GM18868 (cell line): ENCODE results near the gene SARS1.

ENCODE experiments used
- ATAC-seq: cut with Tn5 transposase; IDR thresholded peaks from one replicate; pipeline ENCODE4 v1.9.1; 2021; ENCODE audit warnings: mild to moderate bottlenecking, moderate library complexity; ENCODE audit not compliant: unreplicated experiment

SARS1 gene

DNA sequence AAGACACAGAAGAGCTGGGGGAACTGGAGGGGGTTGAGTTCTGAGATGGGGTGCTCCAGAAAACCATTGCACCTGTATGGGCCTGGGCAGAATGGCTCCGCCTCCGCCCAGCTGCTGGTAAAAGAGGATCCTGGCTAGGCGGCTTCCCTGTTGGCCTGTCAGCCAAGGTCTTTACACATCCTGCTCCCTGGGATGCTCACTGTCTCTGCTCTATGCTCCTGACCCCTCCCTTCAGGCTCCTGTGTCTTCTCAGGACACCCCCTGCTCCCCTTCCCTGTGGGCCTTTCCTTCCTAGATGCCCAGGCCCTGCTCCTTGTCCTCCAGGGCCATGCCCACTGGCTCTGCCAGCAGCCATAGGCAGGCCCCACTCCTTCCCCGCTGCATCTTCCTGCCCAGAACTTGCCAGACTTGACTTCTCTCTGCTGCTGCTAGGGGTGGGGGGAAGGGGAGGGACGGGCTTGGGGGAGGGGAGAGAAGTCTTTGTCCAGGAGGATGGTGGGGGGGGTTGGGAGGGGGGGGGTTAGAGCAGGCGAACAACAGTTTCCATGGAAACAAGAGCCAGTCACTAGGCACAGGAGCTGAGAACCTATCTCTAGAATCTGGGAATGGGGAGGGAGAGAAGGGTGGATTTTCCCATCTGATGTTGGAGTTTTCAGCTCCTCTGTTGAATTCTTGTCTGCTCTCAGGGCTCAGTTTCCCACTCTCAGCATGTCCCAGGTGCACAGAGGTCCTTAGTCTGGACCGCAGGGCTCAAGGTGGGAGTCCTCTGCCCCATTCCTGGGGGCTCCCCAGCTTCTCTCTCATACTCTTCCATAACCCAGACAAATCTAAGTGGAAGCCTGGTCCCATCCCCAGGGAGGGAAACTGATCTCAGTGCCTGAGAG lies 46.2 kb downstream of the SARS1 start:
- ATAC-seq, result no peak

DNA sequence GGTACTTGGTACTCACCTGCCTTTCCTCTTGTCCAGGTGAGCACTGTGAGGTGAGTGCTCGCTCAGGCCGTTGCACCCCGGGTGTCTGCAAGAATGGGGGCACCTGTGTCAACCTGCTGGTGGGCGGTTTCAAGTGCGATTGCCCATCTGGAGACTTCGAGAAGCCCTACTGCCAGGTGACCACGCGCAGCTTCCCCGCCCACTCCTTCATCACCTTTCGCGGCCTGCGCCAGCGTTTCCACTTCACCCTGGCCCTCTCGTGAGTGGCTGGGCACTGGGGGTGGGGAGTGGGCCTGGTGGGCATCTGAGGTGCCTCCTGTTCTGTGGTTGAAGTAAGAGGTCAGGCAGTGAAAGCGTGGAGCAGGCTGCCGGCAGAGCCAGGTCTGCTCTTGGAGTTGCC lies 47.3 kb downstream of the SARS1 start:
- ATAC-seq, result no peak

DNA sequence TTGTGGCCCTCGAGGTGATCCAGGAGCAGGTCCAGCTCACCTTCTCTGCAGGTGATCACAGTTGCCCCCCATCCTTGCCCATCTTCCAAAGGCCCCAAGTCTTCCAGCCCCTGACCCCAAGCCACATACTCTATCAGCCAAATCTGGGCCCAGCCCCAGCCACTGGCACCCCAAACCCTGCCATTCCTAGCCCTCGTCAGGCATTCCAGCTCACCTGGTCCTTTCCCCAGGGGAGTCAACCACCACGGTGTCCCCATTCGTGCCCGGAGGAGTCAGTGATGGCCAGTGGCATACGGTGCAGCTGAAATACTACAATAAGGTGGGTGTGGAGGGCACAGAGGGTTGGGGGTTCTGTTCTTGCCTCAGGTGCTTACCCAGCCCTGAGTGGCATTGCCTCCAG lies 47.9 kb downstream of the SARS1 start:
- no peak for ATAC-seq

DNA sequence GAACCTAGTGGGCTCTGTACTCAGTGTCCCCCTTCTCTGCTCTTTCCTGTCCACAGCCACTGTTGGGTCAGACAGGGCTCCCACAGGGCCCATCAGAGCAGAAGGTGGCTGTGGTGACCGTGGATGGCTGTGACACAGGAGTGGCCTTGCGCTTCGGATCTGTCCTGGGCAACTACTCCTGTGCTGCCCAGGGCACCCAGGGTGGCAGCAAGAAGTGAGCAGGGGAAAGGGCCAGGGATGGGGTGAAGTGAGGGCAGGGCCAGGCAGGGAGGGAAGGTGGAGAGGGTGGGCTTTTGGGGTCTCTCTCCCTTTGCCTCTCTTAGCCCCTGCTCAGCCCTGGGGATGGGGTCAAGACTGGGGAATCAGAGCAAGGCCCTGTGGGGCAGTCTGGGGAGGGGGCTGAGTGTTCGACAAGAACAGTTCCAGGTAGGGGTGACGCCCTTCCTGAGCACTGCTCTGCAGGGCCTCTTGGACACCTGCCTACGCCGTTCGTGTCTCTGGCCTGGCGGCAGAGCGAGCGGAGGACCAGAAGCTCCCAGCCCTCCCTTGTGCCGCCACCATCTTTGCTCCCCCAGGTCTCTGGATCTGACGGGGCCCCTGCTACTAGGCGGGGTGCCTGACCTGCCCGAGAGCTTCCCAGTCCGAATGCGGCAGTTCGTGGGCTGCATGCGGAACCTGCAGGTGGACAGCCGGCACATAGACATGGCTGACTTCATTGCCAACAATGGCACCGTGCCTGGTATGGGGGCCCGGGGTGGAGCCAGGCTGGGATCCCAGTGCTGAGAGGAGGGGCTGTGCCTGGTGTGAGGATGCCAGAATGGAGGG lies 48.7 kb downstream of the SARS1 start:
- ATAC-seq, result no peak

DNA sequence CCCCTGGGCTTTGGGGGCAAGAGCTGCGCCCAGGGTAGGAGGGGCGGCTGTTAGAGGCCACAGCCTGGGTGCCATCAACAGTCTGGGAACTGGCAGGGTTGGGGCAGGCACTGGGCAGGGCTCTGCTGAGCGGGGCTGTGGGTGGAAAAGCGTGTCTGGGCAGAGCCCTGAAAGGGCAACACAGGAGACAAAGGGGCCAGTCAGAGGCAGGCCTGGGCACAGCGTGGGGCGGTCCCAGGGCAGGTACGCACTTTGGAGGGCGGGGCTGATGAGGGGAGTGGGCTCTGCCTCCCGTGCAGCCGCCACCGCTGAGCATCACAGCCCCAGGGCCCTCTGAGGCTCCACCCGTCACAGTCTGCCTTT lies 49.5 kb downstream of the SARS1 start:
- no peak for ATAC-seq

DNA sequence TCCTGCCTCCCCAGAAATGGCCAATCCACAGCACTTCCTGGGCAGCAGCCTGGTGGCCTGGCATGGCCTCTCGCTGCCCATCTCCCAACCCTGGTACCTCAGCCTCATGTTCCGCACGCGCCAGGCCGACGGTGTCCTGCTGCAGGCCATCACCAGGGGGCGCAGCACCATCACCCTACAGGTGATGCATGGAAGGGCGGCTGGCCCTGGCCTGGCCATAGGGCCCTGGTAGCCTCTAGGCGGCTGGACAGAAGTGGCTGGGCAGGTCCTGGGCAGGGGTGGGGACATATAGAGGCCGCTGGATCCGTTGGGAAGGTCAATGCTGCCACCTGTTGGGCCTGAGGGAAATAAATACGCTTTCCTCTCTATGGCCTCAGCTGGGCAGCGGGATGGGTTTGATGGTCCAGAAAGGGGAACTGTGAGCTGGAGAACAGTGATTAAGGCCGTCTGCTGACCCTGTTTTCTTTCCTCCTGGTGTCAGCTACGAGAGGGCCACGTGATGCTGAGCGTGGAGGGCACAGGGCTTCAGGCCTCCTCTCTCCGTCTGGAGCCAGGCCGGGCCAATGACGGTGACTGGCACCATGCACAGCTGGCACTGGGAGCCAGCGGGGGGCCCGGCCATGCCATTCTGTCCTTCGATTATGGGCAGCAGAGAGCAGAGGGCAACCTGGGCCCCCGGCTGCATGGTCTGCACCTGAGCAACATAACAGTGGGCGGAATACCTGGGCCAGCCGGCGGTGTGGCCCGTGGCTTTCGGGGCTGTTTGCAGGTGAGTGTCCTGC lies 50.1 kb downstream of the SARS1 start:
- ATAC-seq, result peak; percentile 83

DNA sequence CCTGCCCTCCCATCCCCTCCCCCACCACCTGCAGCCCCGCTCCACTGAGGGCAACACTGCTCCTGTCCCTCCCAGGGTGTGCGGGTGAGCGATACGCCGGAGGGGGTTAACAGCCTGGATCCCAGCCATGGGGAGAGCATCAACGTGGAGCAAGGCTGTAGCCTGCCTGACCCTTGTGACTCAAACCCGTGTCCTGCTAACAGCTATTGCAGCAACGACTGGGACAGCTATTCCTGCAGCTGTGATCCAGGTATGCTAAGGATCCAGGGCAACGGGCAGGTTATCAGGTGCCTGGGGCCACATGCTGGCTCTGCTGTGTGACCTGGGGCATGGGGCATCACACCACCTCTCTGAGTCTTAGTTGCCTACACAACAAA lies 50.6 kb downstream of the SARS1 start:
- ATAC-seq, result no peak

DNA sequence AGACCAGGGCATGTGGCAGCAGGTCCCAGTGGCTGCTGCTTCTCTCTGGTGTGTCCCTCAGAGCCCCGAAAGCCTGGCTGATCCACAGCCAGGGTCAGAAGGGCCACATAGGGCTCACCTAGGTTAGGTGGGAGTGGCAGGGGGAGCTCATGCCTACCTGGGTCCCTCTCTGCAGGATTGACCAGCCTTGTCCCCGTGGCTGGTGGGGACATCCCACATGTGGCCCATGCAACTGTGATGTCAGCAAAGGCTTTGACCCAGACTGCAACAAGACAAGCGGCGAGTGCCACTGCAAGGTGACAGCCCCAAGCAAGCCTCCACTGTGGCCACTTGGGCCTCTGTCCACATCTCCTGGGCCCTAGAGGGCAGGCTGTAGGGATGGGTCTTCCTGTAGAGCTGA lies 51.3 kb downstream of the SARS1 start:
- no peak for ATAC-seq

DNA sequence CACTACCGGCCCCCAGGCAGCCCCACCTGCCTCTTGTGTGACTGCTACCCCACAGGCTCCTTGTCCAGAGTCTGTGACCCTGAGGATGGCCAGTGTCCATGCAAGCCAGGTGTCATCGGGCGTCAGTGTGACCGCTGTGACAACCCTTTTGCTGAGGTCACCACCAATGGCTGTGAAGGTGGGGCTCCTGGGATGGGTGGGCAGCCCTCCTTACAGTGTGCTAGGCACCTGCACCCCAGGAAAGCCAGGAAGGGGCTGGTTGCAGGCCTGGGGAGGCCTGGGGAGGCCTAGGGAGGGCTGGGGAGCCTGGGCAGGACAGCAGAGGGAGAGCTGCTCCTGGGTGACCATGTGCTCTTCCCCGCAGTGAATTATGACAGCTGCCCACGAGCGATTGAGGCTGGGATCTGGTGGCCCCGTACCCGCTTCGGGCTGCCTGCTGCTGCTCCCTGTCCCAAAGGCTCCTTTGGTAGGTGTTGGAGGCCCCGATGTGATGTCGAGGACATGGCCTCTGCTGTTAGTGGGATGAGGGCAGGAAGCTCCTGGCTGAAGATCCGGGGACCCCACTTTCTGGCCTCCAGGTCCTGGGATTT lies 52.1 kb downstream of the SARS1 start:
- ATAC-seq, result no peak

DNA sequence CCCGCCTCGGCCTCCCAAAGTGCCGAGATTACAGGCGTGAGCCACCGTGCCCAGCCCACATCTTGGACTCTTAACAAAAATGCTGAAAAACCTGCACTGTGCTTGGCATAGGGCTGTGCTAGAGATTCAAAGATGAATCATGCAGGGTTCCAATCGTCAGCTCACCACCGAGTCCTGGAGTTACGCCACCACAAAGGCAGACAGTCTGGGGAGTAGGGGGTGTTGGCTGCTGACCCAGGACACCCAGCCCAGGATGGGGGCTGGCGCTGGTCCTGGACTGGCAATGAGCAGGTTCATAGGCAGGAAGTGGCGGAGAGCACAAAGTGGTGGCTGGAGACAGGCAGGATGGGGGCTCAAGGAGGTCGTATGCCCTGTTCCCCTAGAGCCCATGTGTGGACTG lies 53.2 kb downstream of the SARS1 start:
- no peak for ATAC-seq

DNA sequence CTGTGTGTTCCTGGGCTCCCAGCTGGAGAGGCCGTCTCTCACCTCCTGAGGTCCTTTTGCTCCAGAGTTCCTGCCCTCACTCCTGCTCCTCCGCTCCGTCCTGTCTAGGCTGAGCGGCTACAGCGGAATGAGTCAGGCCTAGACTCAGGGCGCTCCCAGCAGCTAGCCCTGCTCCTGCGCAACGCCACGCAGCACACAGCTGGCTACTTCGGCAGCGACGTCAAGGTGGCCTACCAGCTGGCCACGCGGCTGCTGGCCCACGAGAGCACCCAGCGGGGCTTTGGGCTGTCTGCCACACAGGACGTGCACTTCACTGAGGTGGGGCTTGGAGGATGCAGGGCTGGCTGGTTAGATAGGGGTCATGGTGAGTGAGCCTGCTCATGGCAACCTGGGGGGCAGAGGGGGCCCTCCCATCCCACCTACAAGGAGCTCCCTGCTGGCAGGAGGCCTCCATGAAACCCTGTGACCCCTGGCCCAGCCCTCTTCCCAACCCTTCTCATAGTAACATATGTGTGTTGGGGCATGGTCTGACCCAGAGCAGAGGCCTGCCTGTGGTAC lies 54.1 kb downstream of the SARS1 start:
- no peak for ATAC-seq

DNA sequence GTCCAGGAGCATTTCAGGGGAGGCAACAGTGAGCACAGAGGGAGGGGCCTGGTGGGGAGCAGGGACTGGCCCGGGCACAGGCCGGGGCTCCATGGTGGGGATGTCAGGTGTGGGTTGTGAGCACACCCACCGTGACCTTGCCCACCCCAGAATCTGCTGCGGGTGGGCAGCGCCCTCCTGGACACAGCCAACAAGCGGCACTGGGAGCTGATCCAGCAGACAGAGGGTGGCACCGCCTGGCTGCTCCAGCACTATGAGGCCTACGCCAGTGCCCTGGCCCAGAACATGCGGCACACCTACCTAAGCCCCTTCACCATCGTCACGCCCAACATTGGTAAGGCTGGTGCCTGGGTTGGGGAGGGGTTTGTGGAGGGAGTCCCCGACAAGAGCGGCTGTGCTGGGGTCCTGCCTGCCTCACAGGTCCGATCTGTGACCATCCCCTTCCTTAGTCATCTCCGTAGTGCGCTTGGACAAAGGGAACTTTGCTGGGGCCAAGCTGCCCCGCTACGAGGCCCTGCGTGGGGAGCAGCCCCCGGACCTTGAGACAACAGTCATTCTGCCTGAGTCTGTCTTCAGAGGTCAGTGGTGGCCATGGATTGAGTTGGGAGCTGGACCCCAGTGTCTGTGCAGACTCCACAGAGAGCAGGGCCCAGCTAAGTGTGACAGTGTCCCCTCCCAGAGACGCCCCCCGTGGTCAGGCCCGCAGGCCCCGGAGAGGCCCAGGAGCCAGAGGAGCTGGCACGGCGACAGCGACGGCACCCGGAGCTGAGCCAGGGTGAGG lies 54.9 kb downstream of the SARS1 start:
- no peak for ATAC-seq

DNA sequence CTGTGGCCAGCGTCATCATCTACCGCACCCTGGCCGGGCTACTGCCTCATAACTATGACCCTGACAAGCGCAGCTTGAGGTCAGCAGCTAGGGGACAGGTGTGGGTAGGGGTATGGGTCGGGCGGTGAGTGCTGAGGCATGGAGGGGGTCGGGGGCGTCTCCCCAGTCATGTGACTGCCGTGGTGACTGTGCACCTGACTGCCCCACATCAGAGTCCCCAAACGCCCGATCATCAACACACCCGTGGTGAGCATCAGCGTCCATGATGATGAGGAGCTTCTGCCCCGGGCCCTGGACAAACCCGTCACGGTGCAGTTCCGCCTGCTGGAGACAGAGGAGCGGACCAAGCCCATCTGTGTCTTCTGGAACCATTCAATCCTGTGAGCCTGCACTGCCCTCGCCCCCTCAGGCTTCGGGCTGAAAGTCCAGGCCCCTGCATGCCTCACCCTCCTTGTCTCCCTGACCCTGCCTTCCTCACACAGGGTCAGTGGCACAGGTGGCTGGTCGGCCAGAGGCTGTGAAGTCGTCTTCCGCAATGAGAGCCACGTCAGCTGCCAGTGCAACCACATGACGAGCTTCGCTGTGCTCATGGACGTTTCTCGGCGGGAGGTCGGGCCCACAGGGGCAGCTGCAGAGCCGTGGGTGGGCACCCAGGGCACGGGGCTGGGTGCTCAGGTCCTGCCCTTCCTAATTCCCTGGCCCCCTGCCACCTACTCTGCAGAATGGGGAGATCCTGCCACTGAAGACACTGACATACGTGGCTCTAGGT lies 55.7 kb downstream of the SARS1 start:
- no peak for ATAC-seq

DNA sequence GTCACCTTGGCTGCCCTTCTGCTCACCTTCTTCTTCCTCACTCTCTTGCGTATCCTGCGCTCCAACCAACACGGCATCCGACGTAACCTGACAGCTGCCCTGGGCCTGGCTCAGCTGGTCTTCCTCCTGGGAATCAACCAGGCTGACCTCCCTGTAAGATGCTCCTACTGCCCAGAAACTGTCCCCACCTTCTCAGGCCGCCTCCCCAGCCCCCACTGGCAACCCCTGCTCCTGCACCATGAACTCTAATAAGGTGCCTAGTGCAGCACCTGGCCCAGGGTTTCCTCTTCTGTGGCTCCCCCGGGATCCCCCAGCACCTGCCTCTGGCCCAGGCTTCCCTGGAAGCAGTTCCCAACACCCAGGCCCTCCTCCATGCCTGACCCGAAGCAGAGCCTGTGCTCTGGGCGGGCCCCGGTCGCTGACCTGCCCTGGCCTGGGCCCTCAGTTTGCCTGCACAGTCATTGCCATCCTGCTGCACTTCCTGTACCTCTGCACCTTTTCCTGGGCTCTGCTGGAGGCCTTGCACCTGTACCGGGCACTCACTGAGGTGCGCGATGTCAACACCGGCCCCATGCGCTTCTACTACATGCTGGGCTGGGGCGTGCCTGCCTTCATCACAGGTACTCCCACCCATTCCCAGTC lies 56.4 kb downstream of the SARS1 start:
- no peak for ATAC-seq

DNA sequence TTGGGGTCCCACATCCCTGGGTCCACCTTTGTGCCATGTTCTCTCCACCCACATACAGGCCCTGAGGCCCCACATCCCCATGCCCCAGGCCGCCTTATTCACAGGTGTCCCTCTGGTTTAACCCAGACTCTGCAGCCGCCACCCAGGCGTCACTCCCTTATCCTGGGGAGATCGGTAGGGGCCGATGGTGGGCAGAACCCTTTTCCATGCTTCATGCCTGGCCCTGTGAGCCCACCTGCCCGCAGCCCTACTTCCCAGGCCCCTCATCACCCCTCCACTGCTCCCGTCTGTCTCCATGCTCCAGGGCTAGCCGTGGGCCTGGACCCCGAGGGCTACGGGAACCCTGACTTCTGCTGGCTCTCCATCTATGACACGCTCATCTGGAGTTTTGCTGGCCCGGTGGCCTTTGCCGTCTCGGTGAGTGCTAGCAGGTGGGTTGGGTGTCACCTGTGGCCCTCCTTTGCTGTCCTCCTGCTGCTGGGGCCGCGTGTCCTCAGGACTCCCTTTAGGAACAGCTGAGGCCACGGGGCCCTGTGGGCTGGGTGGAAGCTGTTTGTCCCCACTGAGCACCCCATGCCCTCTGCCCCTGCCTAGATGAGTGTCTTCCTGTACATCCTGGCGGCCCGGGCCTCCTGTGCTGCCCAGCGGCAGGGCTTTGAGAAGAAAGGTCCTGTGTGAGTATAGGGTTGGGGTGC lies 57.1 kb downstream of the SARS1 start:
- no peak for ATAC-seq

DNA sequence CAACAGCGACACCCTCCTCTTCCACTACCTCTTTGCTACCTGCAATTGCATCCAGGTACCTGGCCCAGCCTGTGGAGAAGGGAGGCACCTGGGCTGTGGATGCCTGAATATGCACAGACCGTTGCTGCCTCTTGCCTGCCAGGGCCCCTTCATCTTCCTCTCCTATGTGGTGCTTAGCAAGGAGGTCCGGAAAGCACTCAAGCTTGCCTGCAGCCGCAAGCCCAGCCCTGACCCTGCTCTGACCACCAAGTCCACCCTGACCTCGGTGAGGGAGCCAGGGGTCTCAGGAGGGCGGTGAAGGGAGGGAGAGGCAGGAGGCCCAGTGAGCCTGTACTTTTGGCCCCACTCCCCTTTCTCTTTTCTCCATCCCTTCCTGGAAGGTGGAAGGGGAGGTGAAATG lies 57.7 kb downstream of the SARS1 start:
- no peak for ATAC-seq

DNA sequence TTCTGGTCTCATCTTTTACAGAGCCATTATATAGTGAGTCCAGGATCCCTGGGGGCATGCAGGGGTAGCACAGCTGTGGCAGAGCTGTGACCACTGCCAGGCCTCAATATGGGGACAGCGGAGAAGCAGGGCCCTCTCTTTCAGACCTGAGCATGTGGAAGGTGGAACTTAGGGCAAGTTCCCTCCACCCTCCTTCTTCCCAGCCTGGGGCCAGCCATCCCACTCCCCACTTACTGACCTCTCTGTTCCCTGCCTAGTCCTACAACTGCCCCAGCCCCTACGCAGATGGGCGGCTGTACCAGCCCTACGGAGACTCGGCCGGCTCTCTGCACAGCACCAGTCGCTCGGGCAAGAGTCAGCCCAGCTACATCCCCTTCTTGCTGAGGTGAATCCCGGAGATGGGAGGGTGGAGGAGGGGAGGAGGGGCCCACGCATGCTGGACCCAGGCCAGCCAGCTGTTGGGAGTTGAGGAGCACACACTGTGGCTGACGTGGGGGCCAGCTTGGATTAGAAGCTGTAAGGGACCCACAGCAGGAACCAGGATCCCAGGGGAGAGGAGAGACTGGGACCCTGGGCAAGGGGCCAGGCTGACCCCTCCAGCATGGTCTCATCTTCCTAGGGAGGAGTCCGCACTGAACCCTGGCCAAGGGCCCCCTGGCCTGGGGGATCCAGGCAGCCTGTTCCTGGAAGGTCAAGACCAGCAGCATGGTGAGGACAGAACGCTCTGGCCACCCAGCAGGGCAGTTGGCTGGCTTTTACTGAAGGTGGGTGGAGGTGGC lies 58.5 kb downstream of the SARS1 start:
- no peak for ATAC-seq
